HFFc6 (cell line): Measurements from ENCODE around the gene SMARCAL1. TPM values are rescaled to one million over a fixed set of nuclear protein-coding genes. Genes with fewer than 3 reads are reported as not detected.
"Not testable (repeated sequence)": the region's sequence is repeated elsewhere in the genome, so short reads cannot be mapped to it uniquely, and the experiment has no call there.

ENCODE experiments used
- DNase-seq: peaks from one replicate; pipeline ENCODE4 v3.0.0-alpha.2; 2018
- H3K27ac Mint-ChIP-seq: 2 replicates; pipeline ENCODE4 v1.8.0; 2020; ENCODE audit warnings: mild to moderate bottlenecking, mixed read lengths
- H3K27me3 Mint-ChIP-seq: 2 replicates; pipeline ENCODE4 v1.8.0; 2021; ENCODE audit warnings: mild to moderate bottlenecking, moderate library complexity, mixed read lengths; ENCODE audit not compliant: insufficient read depth
- H3K36me3 Mint-ChIP-seq: 2 replicates; pipeline ENCODE4 v1.8.0; 2021; ENCODE audit warnings: low read depth, mixed read lengths
- H3K4me1 Mint-ChIP-seq: 2 replicates; pipeline ENCODE4 v1.8.0; 2020; ENCODE audit warnings: low read depth, mixed read lengths
- H3K4me3 Mint-ChIP-seq: 2 replicates; pipeline ENCODE4 v1.8.0; 2020; ENCODE audit warnings: mild to moderate bottlenecking, moderate library complexity, mixed read lengths
- H3K9me3 Mint-ChIP-seq: 2 replicates; pipeline ENCODE4 v1.8.0; 2020; ENCODE audit warnings: mild to moderate bottlenecking, mixed read lengths
- total RNA-seq, 6 experiments: library from RNA; stranded (reverse); fragmentation: NEBNext Ultra II Directional; extraction: Animal tissue kit (Norgen Biotek cat#: 25700); gene quantifications; 2 replicates in 1 of 6; 3 replicates in 5 of 6; pipeline ENCODE4 v1.2.3, GENCODE V29; 2021
- TF ChIP-seq, protein P1 (sequence below): fragments of 200-600 bp; sonication (generic); IDR thresholded peaks from 2 replicates; pipeline ENCODE4 v1.5.0; 2021; ENCODE audit warnings: antibody characterized with exemption, mild to moderate bottlenecking

SMARCAL1 gene
- total RNA-seq, 6 experiments from 2014 or later, result 25.6 to 33.1 (median 32.1) TPM

DNA sequence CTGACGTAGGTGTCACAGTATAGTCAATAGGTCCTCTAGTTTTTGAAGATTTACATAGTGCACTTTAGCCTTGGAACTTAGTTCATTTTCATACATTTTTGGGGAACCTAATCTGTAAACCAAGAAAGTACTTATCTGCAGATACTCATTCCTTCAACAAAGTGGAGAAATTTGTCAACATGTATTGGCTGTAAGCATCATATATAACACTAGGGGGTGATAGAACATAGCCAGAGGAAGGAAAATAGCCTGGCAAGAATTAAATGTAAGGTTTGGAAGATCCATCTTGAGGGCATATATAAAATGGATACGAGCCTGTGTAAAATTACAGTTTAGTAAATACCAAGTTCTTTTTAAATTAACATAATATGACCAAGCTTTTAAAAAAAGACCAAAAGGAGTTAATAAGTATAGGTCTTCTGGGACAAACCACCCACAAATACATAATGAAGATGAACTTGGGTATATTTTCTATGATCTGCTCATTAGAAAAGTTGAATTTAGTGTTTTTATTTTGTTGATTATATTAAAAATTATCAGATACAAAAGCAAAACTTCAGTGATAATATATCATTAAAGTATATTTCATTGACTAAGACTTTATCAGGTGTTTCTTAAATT, 104.6 kb downstream of the SMARCAL1 start:
- H3K4me3 Mint-ChIP-seq, result no peak overlapping the region
- peak; percentile 53 for DNase-seq
- no peaks in the 10 kb centered on the region for H3K36me3 Mint-ChIP-seq
- peaks cover 16% of the 10 kb centered on the region for H3K4me1 Mint-ChIP-seq
- TF ChIP-seq, protein P1, sequence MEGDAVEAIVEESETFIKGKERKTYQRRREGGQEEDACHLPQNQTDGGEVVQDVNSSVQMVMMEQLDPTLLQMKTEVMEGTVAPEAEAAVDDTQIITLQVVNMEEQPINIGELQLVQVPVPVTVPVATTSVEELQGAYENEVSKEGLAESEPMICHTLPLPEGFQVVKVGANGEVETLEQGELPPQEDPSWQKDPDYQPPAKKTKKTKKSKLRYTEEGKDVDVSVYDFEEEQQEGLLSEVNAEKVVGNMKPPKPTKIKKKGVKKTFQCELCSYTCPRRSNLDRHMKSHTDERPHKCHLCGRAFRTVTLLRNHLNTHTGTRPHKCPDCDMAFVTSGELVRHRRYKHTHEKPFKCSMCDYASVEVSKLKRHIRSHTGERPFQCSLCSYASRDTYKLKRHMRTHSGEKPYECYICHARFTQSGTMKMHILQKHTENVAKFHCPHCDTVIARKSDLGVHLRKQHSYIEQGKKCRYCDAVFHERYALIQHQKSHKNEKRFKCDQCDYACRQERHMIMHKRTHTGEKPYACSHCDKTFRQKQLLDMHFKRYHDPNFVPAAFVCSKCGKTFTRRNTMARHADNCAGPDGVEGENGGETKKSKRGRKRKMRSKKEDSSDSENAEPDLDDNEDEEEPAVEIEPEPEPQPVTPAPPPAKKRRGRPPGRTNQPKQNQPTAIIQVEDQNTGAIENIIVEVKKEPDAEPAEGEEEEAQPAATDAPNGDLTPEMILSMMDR, result peak; percentile 90
- no peaks in the 10 kb centered on the region for H3K9me3 Mint-ChIP-seq
- H3K27me3 Mint-ChIP-seq, result no peaks in the 10 kb centered on the region
- H3K27ac Mint-ChIP-seq, result no peak overlapping the region

DNA sequence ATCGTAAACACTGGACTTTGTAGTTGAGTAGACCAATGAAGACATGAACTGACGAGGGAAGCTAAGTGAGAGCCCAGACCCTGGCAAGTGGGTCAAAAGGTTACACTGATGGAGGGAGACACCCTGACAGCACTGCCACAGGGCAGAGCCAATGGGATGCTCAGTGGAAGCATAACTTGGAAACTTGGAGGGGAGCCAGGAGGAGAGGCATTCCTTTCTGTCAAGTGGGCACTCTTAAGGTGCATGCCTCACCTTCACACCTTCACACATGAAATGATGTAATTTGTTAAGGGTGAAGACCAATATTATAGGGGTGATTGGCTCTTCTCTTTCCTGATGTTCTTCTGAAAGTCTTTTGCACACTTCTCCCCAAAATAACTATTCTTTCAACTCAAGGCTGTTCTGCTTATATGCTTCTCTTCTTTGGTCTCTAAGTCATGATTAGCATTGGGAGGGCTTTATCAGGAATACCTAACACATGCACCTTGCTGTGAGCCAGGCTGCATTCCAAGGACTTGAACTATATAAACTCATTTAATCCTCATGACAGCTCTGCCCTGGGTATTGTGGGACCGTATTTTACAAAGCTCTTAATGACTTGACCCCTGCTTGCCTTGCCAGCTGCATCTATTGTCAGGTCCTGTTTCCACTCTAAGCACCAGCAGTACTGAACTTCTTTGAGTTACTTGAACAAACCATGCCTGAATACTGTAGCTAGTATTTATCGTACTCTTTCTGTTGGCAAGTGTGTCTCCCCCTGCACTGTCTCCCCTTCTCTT, 105.4 kb downstream of the SMARCAL1 start:
- no peak overlapping the region for H3K27ac Mint-ChIP-seq
- no peaks in the 10 kb centered on the region for H3K27me3 Mint-ChIP-seq
- no peak for DNase-seq
- no peak overlapping the region for H3K4me3 Mint-ChIP-seq
- H3K36me3 Mint-ChIP-seq, result no peaks in the 10 kb centered on the region
- H3K9me3 Mint-ChIP-seq, result no peaks in the 10 kb centered on the region
- TF ChIP-seq, protein P1, result no peak
- H3K4me1 Mint-ChIP-seq, result peaks cover 16% of the 10 kb centered on the region

DNA sequence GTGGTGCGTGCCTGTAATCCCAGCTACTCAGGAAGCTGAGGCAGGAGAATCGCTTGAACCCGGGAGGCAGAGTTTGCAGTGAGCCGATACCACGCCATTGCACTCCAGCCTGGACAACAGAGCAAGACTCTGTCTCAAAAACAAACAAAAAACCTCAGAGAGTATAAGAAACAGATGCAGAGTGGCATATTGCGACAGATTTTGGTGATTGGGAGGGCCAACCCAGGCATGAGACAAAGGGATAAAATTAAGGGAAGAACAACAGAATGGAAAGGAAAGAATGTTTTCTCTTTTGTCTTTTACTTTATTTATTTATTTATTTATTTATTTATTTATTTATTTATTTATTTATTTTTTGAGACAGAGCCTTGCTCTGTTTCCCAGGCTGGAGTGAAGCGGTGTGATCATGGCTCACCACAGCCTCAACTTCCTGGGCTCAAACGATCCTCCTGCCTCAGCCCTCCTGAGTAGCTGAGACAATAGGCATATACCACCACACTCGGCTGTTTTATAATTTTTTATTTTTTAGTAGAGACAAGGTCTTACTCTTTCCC, 106.4 kb downstream of the SMARCAL1 start:
- H3K4me3 Mint-ChIP-seq, H3K27me3 Mint-ChIP-seq, H3K36me3 Mint-ChIP-seq, H3K9me3 Mint-ChIP-seq, DNase-seq, H3K27ac Mint-ChIP-seq: not testable (repeated sequence)
- peaks cover 16% of the 10 kb centered on the region for H3K4me1 Mint-ChIP-seq

DNA sequence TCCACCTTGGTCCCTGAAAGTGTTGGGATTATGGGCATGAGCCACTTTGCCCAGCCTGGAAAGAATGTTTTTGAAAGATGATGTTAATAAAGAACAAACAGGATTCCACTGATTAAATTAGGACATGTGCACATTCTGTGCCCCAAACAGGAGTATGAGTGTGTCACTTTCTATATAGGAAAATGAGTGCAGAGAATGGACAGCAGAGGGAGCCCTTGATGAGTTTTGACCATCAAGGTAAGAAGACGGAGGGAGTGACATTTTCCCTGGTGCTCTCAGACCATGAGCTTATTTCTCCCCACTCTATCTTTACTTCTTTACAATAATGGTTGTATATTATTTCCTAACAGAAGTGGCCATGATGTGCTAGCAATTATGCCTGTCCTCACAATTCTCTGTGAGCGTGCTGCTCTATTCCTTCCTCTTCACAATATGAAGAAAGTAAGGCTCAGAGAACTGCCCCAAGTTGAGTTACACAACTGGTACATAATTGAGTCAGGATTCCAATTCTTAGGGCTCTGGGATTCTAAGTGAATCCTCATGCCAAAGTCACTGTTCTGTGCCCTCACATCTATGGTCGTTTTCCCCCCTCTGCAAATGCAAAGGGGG, 107.0 kb downstream of the SMARCAL1 start:
- H3K27me3 Mint-ChIP-seq, result no peaks in the 10 kb centered on the region; the same call in 1 of the 2 replicates
- no peaks in the 10 kb centered on the region for H3K9me3 Mint-ChIP-seq
- TF ChIP-seq, protein P1, result peak; percentile 92
- peaks cover 16% of the 10 kb centered on the region for H3K4me1 Mint-ChIP-seq
- no peak overlapping the region for H3K27ac Mint-ChIP-seq
- DNase-seq, result peak; percentile 70
- H3K4me3 Mint-ChIP-seq, result no peak overlapping the region
- no peaks in the 10 kb centered on the region for H3K36me3 Mint-ChIP-seq

DNA sequence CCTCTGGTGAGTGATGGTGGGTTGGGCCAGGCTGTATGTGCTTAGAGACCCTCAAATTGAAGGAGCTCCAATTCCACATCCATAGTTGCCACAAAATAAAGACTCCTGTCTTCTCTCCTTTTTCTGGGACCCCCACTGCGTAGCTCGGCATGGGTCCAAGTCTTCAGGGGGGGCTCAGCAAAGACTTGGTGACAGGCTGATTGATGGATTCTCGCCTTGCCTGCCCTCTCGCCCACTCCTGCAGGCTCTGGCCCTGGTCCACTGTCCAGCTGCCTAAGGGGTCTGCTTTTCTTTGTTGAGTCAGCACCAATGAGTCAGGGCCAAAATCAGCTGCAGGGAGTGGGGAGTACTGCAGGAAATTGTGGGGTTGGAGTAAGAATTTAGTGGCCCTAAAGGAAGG, 107.8 kb downstream of the SMARCAL1 start:
- Mint-ChIP-seq H3K36me3 (no peaks in the 10 kb centered on the region), H3K27ac (no peak overlapping the region), H3K27me3 (no peaks in the 10 kb centered on the region; the same call in 1 of the 2 replicates), H3K4me1 (peaks cover 16% of the 10 kb centered on the region), H3K9me3 (no peaks in the 10 kb centered on the region), H3K4me3 (no peak overlapping the region)
- TF ChIP-seq, protein P1, result no peak
- no peak for DNase-seq
